ENCODE data around the gene XKR3. TPM values are rescaled to one million over a fixed set of nuclear protein-coding genes. Genes with fewer than 3 reads are reported as not detected.

The XKR3 gene
- total RNA-seq, 1 experiment from 2014 or later, result not detected

- Mint-ChIP-seq H3K27ac (no peak overlapping the region), H3K27me3 (ENCODE audit: low read depth) (no peaks in the 10 kb centered on the region), H3K4me1 (peaks cover 0 to 4% of the 10 kb centered on the region in 2 experiments; a peak in 2 of 4 replicates), H3K36me3 (ENCODE audit: insufficient read depth in 1 of 3, low read depth in 3 of 3) (no peaks in the 10 kb centered on the region), H3K9me3 (peaks cover 62 to 72% of the 10 kb centered on the region in 2 experiments), H3K4me3 (no peak overlapping the region)
- Histone ChIP-seq H2BK120ac (ENCODE audit: low read depth, low read length, poor library complexity, severe bottlenecking) (no peak overlapping the region), H3K56ac (ENCODE audit: insufficient read length, low read depth, low read length) (no peak overlapping the region), H3K18ac (ENCODE audit: insufficient read length, low read depth, low read length) (no peak overlapping the region), H3K4me2 (ENCODE audit: insufficient read depth, insufficient read length, low read length) (no peak overlapping the region), H3K23ac (ENCODE audit: insufficient read length, low read depth, low read length) (no peak overlapping the region), H3K9ac (ENCODE audit: extremely low read depth, insufficient read length, low read length) (no peak overlapping the region), H3K23me2 (ENCODE audit: insufficient read length, low read depth, low read length, poor library complexity, severe bottlenecking) (no peaks in the 10 kb centered on the region), H3K27ac (ENCODE audit: insufficient read length, low read depth, low read length) (no peak overlapping the region), H3K4me1 (ENCODE audit: insufficient read depth, low read length) (no peaks in the 10 kb centered on the region), H4K8ac (replicated peaks; ENCODE audit: insufficient read length, low read depth, low read length) (no peak overlapping the region), H2BK5ac (ENCODE audit: insufficient read length, low read length) (no peak overlapping the region), H2BK12ac (ENCODE audit: insufficient read length, low read depth, low read length) (no peak overlapping the region), H4K5ac (ENCODE audit: insufficient read length, low read depth, low read length) (no peak overlapping the region), H2AK5ac (ENCODE audit: insufficient read length, low read length) (no peak overlapping the region), H3T11ph (ENCODE audit: low read length) (no peak overlapping the region), H3K14ac (ENCODE audit: insufficient read depth, low read length) (no peak overlapping the region), H4K20me1 (ENCODE audit: control insufficient read depth, insufficient read depth, insufficient read length) (no peaks in the 10 kb centered on the region), H3K4ac (ENCODE audit: low read depth, low read length) (no peak overlapping the region), H3K79me2 (ENCODE audit: insufficient read depth, low read length) (no peaks in the 10 kb centered on the region), H3K9me3 (ENCODE audit: control insufficient read depth, low read depth, low read length) (no peaks in the 10 kb centered on the region), H2BK20ac (ENCODE audit: low read depth, low read length, poor library complexity, severe bottlenecking) (no peak overlapping the region), H4K91ac (ENCODE audit: insufficient read length, low read depth, low read length) (no peak overlapping the region), H2AFZ (ENCODE audit: low read length) (no peak overlapping the region), H2BK15ac (ENCODE audit: low read depth, low read length) (no peak overlapping the region), H3K27me3 (ENCODE audit: insufficient read depth, low read length) (no peaks in the 10 kb centered on the region), H3K79me1 (ENCODE audit: insufficient read depth, low read depth, low read length, poor library complexity, severe bottlenecking) (no peaks in the 10 kb centered on the region)
- no CpG with 5 or more reads among the region's 2 CpGs for WGBS (ENCODE audit: extremely low coverage, insufficient read length, low lambda C conversion rate)
- TF ChIP-seq, protein P1, sequence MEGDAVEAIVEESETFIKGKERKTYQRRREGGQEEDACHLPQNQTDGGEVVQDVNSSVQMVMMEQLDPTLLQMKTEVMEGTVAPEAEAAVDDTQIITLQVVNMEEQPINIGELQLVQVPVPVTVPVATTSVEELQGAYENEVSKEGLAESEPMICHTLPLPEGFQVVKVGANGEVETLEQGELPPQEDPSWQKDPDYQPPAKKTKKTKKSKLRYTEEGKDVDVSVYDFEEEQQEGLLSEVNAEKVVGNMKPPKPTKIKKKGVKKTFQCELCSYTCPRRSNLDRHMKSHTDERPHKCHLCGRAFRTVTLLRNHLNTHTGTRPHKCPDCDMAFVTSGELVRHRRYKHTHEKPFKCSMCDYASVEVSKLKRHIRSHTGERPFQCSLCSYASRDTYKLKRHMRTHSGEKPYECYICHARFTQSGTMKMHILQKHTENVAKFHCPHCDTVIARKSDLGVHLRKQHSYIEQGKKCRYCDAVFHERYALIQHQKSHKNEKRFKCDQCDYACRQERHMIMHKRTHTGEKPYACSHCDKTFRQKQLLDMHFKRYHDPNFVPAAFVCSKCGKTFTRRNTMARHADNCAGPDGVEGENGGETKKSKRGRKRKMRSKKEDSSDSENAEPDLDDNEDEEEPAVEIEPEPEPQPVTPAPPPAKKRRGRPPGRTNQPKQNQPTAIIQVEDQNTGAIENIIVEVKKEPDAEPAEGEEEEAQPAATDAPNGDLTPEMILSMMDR (conservative IDR thresholded peaks at IDR 0.05), result no peak
- no peak for DNase-seq
These were observed 6.7 kb downstream of the XKR3 start for GRCh38 chr22:16818538-16818937.

Measured in H9 (cell line).